DMS53 treated with DMSO at 0.1 percent for 48 hours (cell line): ENCODE measurements around the gene GFOD1.
"Not testable (repeated sequence)": the region's sequence is repeated elsewhere in the genome, so short reads cannot be mapped to it uniquely, and the experiment has no call there.

Experiments used
- DNase-seq: peaks from one replicate; lab custom pipeline; 2025; ENCODE audit not compliant: unreplicated experiment; lab: John Stamatoyannopoulos, UW

The GFOD1 gene

DNA sequence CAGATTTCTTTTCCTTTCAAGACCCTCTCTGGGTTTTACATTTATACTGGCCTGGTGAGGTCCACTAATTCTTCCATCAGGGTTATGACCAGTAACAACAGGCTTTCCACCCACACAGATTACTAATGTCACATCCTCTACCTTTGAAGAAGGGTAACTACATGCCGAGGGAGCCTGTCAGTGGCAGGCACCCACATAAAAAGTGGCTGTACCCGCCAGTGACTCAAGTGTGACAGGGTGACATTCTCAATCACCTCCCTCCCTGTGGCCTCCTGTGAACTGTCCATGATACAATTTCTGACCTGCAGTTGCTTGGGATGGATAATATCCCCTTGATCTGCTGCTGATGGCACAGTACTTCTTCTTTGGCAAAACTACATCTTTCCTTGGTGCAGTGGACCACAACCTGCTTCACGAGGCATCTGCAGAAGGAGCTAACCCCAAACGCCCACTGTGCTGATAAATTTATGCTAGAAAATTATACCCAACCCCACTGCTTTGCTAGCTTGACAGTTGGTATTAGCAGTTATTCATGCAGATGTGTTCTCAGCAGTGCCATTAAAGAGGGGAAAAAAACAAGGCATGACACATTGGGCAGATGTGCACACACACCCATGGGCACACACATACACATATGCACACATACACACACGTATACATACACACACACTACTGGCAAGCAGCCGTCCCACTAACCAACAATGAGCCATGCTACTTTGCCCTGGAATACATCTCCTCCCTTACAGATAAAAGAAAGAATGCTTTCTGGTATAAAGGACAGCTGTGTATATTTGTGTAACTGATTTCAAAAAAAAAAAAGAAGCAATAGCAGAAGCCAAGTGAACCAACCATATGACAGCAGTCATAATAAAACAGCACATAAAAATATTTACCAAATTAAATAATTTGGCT lies 20.8 kb downstream of the GFOD1 start:
- no peak for DNase-seq

DNA sequence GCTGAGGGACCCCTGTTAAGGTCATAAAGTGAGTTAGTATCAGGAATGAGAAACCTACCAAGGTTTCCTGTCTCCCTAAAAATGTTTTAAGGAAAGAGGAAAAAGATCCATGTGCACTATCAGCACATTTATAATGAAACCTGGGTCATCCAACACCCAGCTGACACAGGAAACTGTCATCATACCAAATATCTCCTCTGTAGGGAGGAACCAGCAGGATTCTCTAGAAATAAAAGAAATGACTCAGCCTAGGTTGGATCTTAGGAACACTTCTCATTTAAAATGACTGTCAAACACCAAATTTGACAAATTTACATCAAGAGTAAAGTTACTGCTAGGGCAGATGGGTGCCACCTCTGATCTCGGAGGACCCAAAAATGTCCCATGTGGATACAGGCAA lies 21.7 kb downstream of the GFOD1 start:
- DNase-seq = no peak

DNA sequence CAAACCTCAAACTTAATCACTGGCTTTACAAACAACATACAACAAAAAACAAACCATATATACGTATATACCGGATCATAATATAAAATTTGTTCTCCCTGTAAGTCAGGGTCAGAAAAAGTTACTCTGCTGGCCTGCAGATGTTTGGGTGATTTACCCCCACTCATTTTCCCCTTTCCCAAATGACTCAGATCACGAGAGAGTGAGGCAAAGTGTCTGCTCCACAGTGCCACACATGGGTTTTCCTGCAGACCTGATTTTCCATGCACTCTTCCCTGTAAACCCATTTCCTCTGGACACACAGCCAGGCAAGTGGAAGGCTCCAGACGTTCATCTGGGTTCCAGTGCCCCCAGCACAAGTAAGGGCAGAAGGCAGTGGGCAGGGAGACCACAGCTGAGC lies 23.5 kb downstream of the GFOD1 start:
- DNase-seq = no peak

DNA sequence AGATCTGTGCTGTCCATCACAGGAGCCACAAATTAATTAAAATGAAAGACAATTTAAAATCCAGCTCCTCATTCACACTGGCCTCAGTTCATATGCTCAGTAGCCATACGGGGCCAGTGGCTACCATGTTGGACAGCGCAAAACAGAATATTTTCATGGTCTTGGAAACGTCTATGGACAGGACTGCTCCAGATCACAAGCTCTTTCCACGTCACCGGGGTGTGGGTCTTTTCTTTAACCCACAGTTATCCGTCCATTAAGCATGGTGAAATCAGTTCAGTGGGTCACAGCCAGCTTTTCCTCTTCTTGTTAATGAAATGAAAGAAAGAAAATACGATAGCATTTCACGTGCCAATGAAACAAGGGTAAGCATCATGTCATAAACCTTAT lies 24.1 kb downstream of the GFOD1 start:
- no peak for DNase-seq

DNA sequence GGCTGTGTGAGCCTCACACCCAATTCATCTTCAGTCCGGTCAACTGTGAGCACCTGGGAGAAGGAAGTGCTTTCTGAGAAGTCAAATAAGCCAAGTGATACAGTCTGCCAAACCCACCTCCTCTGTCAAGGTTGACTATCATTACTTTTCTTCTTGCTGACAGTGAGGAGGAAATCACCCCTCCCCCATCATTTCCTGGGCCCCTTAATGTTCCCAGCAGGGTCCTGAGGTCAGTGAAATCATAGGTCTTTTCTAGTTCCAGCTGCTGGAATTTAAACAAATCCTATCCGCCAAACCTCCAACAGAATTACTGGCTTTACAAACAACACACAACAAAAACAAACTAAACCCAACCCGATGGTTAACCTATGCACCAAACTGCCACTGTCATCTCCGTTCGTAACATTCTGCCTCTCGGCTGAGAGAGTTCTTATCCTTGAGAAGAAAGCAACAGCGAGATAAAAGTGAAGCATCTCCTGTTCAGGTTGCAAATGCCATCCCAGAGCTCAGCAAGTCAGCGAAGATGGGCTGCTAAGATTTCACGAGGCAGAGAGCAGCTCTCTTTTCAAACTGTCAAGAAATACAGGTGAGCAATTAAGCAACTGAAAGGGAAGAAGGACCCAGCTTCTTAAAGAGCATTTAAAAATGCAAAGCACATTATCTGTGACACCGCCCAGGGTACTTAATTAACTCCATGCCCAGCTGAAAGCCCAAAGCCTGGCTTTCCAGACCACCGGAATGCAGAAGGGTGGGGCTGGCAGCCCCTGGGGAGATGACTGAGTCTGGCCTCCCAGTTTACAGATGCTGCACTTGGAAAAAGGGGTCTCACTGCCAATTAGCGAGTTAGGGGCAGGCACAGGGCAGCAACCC lies 24.7 kb downstream of the GFOD1 start:
- DNase-seq = no peak

DNA sequence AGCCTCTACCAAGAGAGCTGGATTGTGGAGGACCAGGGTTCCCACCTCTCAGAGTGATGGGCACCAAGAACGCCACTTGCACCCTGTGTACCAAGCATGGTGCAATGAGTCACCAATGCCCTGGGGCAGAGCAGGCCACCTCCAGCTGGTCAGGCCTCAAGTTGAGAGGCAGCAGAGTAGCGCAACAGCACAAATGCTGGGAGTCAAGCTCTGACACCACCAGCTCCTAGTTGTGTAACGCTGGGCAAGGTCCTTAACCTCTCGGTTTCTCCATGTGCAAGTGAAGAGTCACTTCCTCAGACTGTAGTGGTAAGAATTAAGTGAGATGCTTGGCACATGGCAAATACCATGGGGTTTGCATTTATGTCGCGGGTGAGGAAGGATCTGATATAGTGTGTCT lies 25.6 kb downstream of the GFOD1 start:
- DNase-seq = no peak

DNA sequence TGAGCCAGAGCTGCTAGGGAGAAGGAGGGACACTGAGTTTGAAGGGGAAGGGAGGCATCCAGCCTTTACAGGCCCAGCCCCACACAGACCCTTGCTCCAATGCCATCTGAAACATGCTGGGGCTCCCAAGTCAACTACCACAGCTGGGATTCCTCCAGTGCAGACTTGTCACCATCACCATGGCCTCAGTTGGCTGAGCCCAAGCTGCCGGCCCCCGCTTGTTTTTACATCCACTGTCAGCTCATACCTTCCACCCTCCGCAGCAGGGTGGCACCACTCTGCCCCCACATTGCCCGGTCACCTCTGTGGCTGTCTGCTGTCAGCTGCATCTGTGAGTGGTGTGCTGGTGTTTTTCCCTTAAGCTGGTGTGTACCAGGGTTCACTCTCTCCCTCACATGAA lies 26.1 kb downstream of the GFOD1 start:
- DNase-seq = no peak

DNA sequence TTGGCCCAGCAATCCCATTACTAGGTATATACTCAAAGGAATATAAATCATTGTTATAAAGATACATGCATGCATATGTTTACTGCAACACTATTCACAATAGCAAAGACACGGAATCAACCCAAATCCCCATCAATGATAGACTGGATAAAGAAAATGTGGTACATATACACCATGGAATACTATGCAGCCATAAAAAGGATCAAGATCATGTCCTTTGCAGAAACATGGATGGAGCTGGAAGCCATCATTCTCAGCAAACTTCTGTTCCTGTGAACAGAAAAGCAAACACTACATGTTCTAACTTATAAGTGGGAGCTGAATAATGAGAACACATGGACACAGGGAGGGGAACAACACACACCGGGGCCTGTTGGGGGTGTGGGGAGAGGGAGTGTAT lies 27.1 kb downstream of the GFOD1 start:
- not testable (repeated sequence) for DNase-seq

DNA sequence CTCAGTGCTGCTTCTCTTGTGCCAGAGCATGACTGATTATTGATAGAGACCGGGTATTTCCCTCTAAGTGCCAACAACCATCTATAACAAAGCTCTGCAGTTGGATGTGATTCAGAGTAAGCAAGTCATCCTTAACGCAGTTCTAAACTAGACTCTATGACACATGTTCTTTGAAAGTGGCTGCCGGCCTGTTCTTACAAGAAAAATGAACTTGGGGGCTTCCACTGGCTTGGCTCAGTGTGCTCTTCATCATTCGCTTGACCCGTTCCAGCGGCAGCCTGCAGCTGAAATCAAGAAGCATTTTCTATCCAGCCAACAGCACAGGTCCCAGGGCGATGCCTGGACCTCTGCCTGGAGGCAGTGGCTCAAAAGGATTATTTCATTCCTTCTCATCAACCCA lies 29.8 kb downstream of the GFOD1 start:
- no peak for DNase-seq

DNA sequence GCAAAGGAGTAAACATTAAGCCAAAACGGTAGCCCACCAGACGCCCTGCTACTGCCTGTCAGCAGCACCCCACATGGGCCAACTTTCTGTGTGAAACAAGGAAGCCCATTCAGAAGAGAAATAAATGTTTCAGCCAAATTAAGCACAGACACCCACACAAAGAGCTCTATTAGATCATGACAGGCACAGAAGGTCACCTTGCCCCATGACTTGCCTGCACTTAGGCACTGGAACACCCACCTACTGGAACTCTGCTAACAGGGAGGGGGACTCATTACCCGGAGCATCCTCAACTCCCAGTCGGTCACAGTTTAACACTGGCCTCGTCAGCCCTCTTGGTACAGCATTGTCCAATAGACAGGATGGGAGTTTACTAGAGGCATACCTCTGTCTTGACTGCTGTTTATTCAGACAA lies 31.8 kb downstream of the GFOD1 start:
- no peak for DNase-seq

DNA sequence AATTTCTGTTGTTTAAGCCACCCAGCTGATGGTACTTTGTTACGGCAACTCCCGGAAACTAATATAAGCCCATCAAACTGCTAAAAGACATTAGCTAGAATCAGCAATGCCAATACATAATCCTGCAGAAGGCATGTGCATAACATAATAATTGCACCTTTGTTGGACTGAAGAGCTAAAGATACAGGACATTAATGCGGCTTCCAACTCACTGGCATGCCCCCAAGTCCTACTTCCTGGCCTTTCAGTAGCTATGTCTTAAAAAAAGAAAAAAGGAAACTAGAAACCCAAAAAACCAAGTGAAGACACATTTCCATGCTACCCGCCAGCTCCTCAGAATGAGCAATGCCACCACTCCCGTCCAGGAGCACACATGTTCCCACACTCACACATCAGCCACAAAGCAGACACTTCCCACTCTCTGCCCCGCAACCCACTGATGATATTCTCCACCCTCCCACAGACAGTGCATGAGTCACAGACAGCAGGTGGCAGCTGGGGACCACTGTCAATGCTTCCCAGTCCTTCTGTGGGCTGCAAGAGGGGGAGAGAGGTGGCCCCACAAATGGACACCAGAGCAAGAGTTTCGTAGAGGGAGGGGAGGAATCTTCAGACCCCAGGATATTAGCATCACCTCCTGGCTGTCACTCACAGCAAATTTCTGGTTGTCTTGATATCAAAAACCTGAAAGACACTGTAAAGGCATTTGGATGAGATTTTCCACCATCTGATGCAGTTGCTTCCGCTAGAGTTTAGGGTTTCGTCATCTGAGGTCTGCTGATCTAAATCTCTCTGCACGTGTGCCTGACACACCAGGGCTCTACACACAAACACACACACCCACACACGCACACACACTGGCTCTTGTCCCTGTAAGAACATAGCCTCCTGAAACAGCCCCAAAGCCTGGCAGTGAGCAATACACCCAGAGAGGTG lies 32.8 kb downstream of the GFOD1 start:
- DNase-seq = no peak

DNA sequence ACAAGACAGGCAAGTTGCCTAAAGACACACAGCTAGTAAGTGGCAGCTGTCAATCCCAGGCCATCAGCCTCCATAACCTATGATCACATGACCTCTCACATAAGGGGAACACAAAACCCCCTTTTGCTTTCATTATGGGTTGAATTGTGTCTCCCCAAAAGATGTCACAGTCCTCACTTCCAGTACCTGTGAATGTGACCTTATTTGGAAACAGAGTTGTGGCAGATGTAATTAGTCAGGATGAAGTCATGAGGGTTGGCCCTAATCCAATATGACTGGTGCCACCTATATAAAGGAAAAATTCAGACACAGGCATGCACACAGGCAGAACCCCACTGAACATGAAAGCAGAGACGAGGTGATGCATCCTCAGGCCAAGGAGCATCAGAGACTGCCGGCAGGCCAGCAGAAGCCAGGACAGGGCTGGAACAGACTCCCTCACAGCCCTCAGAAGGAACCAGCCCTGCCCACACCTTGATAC lies 33.6 kb downstream of the GFOD1 start:
- DNase-seq = peak; percentile 12

DNA sequence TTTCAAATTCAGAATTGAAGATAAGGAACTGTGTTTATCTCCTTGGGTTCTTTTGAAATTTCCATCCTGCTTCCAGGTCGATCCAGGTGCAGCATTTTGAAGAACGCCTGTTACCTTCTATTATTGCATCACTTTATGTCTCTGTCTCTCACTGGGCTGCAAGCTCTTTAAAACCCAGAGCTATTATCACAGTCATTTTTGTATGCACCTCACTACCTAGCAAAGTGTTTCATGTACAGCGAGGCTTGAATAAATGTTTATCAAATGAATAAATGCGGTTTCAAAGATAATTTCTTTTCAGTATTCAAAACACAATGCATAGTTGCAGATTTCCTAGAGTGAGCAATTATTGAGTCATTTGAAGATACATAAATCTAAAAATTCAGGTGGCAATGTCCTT lies 34.2 kb downstream of the GFOD1 start:
- DNase-seq = no peak

DNA sequence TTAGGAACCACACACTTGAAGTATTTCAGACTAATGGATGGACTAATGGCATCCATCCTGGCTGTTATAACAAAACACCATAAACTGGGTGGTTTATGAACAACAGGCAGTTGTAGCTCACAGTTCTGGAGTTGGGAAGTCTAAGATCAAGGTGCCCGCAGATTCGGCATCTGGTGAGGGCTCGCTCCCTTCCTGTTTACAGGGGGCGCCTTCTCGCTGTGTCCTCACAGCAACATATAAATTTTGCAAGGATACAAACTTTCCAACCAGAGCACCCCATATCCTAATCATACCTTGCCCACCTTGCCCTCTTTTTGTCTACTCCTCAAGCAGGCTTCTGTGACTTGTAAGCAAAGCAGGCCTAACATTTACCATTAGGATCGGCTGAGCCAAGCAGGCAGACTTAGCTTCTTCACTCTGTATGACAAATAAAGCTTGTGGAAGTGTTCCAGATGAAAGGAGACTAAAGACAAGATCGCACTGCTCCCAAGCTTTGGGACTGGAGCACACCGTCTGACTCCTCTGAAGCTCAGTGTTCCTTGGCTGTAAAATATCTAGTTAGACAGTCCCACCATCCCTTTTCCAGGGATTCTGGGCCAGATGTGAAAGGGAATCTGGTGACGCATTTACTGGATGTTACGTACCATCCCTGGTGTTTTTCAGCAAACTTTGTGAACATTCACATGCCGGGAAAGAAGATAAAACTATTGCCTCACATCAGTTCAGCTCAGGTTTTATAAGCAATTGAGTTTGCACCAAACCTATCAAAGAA lies 34.9 kb downstream of the GFOD1 start:
- DNase-seq = no peak

DNA sequence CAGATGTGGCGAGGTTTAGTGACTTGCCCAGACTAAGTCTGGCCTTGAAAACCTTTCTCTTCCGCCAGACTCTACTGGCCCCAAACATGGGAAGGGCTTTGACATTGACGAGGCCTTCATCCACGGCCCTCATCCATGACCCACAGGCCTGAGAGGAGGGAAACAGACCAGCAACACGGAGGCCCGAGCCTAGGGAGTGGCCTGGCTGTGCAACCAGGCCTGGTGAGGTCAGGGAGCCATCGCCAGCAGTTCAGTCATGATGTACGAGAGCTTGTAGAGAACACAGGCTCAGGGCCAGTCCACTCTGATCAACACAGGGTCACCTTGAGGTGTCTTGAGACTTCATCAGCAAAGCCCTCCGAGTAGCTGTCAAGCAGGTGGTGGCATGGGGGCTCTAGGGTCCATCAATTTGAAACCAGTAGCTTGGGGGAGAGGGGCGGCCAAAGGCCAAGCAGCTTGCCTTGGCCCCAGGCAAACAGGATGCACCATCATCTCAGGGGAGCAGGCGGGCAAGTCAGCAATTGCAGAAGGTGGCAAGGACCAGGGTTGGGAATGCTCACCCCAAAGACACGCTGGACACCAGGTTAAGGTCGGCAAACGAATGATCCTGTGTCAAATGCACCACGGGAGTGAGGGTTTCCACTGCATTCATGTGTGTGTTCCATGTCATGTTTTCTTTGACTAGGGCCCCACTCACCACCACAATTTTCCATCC lies 36.1 kb downstream of the GFOD1 start:
- DNase-seq = no peak

DNA sequence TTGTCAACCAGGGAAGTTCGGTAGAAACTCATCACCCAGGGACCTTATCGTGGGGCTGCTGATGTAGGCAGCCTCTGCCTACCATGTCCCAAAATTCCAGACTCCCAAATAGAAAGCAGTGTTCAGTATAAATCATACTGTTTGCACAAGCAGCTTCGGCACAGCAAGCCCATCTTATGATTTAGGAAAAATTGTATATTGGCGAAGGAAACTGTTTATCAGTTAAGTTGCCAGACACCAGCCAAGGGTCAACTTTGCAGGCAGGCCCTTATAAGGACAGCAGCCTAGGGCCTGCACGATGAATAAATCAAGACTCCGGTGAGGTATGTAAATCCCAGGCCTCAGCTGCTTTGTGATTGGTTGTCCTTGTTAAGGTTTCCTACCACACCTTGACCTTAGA lies 36.8 kb downstream of the GFOD1 start:
- no peak for DNase-seq

DNA sequence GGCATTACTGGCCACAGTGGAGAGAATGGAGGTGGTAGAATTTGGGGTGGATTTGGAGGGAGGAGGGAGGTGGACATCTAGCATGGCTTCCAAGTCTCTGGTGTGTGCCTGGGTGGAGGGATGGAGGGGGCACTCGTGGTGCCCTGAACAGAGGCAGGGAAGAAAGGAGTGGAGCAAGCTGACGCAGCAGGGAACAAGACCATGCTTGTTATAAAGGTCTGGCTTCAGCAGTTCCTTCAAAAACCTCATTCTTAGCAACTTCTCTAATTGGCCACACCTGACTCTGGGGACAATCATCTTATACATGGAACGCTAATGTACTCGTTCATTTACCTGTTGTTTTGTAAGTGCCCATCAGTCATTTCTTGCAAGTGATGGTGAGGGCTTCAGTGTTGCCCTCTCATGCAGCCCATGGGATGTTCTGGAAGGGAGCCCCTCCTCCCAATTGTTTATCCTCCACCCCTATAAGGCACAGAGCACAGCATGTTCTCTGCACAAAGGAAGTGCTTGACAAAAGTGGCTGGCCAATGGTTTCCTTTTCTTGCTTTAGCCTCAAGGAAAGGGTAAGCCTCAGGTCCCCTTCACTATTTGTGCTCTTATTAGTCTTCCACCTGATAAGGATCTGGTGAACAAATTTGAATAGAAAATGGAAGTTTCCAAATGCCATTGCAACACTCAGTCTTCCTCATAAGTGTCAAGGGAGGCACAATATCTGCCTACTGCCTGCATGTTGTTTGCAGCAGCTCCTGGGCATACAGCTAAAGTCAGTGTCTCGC lies 39.3 kb downstream of the GFOD1 start:
- DNase-seq = no peak

DNA sequence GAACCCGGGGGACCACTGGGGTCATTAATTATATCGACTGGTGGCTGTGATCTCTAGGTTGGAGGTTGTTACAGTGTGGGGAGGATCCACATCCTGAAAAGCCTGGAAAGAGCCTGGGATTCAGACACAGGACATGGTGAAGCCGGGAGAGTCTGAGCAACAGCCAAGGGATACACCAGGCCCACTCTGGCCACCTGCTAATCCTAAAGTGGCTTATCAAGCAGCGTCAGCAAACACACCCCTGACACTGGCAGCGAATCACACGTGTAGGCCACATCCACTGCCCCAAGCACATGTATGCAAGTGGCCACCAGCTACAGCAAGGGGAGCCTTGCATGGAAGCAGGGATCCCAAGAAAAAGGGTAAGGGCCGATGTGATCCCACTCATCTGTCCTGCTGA lies 41.0 kb downstream of the GFOD1 start:
- no peak for DNase-seq

DNA sequence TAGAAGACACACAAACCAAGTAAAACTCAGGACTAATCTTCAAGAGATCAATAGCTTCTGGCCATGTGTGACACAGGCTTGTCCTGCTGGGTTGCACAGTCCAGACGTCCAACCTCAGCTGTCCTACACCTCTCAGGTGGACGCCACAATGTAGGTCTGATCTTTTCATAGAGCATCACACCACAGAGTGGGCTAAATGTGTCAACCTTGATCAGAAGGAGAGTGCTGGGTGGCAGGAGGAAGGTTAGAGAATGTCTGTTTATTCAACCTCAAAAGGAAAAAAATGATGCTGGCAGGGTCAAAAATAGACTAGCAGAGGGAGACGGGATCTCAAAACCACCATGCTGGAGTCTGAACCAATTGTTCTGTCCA lies 41.7 kb downstream of the GFOD1 start:
- no peak for DNase-seq
